Neural cell (in vitro differentiated cells): ENCODE measurements around the gene NFX1. TPM values are rescaled to one million over a fixed set of nuclear protein-coding genes. Genes with fewer than 3 reads are reported as not detected.

ENCODE experiments used
- H2AFZ ChIP-seq: fragments of 200-600, 300-800 bp; sonication (generic), shearing (Covaris generic); 2 replicates; pipeline ENCODE4 v1.6.0; 2014; ENCODE audit warnings: low read depth, mild to moderate bottlenecking, antibody characterized with exemption, low read length, moderate library complexity
- H3F3A ChIP-seq: fragments of 200-600 bp; shearing (Covaris generic); 2 replicates; pipeline ENCODE4 v1.6.1; 2016; ENCODE audit warnings: mild to moderate bottlenecking, moderate library complexity, mixed read lengths, antibody characterized with exemption, low read length; ENCODE audit not compliant: insufficient read depth, poor library complexity, severe bottlenecking
- H3K27ac ChIP-seq: fragments of 200-600, 300-800 bp; sonication (generic), shearing (Covaris generic); 2 replicates; pipeline ENCODE4 v1.5.1; 2014; ENCODE audit warnings: mild to moderate bottlenecking, low read length, moderate library complexity
- H3K27me3 ChIP-seq: fragments of 300-800, 200-600 bp; sonication (generic), shearing (Covaris generic); 2 replicates; pipeline ENCODE4 v1.6.0; 2014; ENCODE audit warnings: mild to moderate bottlenecking, low read depth, low read length, moderate library complexity; ENCODE audit not compliant: insufficient read depth
- H3K36me3 ChIP-seq: fragments of 300-800, 200-600 bp; sonication (generic), shearing (Covaris generic); 2 replicates; pipeline ENCODE4 v1.5.1; 2014; ENCODE audit warnings: mild to moderate bottlenecking, antibody characterized with exemption, low read length, moderate library complexity; ENCODE audit not compliant: insufficient read depth
- H3K4me2 ChIP-seq: fragments of 300-800, 200-600 bp; sonication (generic), shearing (Covaris generic); 2 replicates; pipeline ENCODE4 v1.6.0; 2014; ENCODE audit warnings: mild to moderate bottlenecking, low read length
- H3K4me3 ChIP-seq: fragments of 300-800, 200-600 bp; sonication (generic), shearing (Covaris generic); 2 replicates; pipeline ENCODE4 v1.5.1; 2014; ENCODE audit warnings: mild to moderate bottlenecking, low read length, moderate library complexity
- H3K79me2 ChIP-seq: fragments of 200-600 bp; shearing (Covaris generic); replicated peaks from 2 replicates; pipeline ENCODE4 v1.6.0; 2014; ENCODE audit warnings: mild to moderate bottlenecking, low read length, moderate library complexity; ENCODE audit not compliant: insufficient read depth
- H3K9ac ChIP-seq: fragments of 300-800, 200-600 bp; sonication (generic), shearing (Covaris generic); 2 replicates; pipeline ENCODE4 v1.6.1; 2016; ENCODE audit warnings: mild to moderate bottlenecking, low read length, mixed read lengths
- H3K9me2 ChIP-seq: fragments of 200-600 bp; shearing (Covaris generic); 2 replicates; pipeline ENCODE4 v1.6.1; 2016; ENCODE audit warnings: mild to moderate bottlenecking, low read length, mixed read lengths; ENCODE audit not compliant: insufficient read depth
- H3K9me3 ChIP-seq: fragments of 200-600, 300-800 bp; sonication (generic), shearing (Covaris generic); 2 replicates; pipeline ENCODE4 v1.6.1; 2016; ENCODE audit warnings: mild to moderate bottlenecking, mixed run types, low read length, moderate library complexity, mixed read lengths
- H4K20me1 ChIP-seq: fragments of 200-600 bp; shearing (Covaris generic); 2 replicates; pipeline ENCODE4 v1.6.1; 2016; ENCODE audit warnings: mild to moderate bottlenecking, mixed run types; ENCODE audit not compliant: insufficient read depth
- EP300 ChIP-seq: fragments of 450-650 bp; conservative IDR thresholded peaks from 2 replicates; pipeline ENCODE4 v1.6.1; 2014; ENCODE audit warnings: antibody characterized with exemption, mild to moderate bottlenecking, moderate library complexity; ENCODE audit not compliant: poor library complexity, severe bottlenecking
- EZH2 ChIP-seq: fragments of 200-600, 300-800 bp; shearing (Covaris generic), sonication (generic); IDR thresholded peaks from 2 replicates; pipeline ENCODE4 v1.6.1; 2014; ENCODE audit warnings: antibody characterized with exemption, low read length, borderline replicate concordance, mild to moderate bottlenecking; ENCODE audit not compliant: insufficient read depth, poor library complexity, severe bottlenecking
- MXI1 ChIP-seq: fragments of 450-650 bp; conservative IDR thresholded peaks from 2 replicates; pipeline ENCODE4 v1.6.1; 2014; ENCODE audit warnings: antibody characterized with exemption, mild to moderate bottlenecking; ENCODE audit not compliant: poor library complexity, severe bottlenecking
- POLR2AphosphoS5 ChIP-seq: IDR thresholded peaks from 2 replicates; pipeline ENCODE4 v1.6.1; 2012
- RAD21 ChIP-seq: fragments of 450-650 bp; conservative IDR thresholded peaks from 2 replicates; pipeline ENCODE4 v1.6.1; 2014; ENCODE audit warnings: antibody characterized with exemption, mild to moderate bottlenecking, moderate library complexity
- SMC3 ChIP-seq: fragments of 450-650 bp; conservative IDR thresholded peaks from 2 replicates; pipeline ENCODE4 v1.6.1; 2014; ENCODE audit warnings: antibody characterized with exemption, mild to moderate bottlenecking, moderate library complexity; ENCODE audit not compliant: poor library complexity
- TAF1 ChIP-seq: IDR thresholded peaks from 2 replicates; pipeline ENCODE4 v1.6.1; 2012; ENCODE audit warnings: low read depth
- polyA plus RNA-seq: library from polyadenylated mRNA; depleted of rRNA; stranded (reverse); fragments of >200 nt; gene quantifications from 2 replicates; pipeline ENCODE4 v1.2.3, GENCODE V29; 2014
- TF ChIP-seq, protein P1 (sequence below): fragments of 450-650 bp; IDR thresholded peaks from 2 replicates; pipeline ENCODE4 v1.5.1; 2014; ENCODE audit warnings: antibody characterized with exemption, mild to moderate bottlenecking, moderate library complexity; ENCODE audit not compliant: poor library complexity, severe bottlenecking
- TF ChIP-seq, protein P2 (sequence below): IDR thresholded peaks from 2 replicates; pipeline ENCODE4 v1.6.1; 2012; ENCODE audit warnings: borderline replicate concordance

The NFX1 gene
- polyA plus RNA-seq, 1 donor from 2014 or later, result 14.7 TPM

DNA sequence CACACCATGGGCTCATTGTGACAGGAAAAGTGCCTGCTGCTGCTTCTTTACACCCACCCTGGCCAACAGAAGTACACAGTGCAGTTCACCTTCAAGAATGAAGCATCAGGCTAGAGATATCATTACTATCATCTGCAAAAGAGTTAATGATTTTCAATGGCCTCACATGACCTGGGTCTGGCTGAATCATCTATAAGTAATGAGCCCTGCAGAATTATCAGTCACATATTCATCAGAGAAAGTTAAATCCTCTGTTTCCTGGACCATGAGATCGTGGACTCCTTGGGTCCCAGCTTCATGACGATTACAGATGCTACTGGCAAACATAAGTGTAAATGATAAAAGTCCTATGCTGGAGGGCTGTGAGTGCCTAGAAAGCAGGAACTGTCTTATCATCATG, 34.1 kb upstream of the NFX1 start:
- Histone ChIP-seq H3K9ac (no peak overlapping the region), H3F3A (no peaks in the 10 kb centered on the region), H3K27ac (no peak overlapping the region), H4K20me1 (no peaks in the 10 kb centered on the region), H3K4me2 (no peak overlapping the region), H3K36me3 (peaks cover 16% of the 10 kb centered on the region), H3K27me3 (no peaks in the 10 kb centered on the region), H3K9me3 (no peaks in the 10 kb centered on the region), H3K79me2 (no peaks in the 10 kb centered on the region), H2AFZ (no peak overlapping the region), H3K9me2 (no peaks in the 10 kb centered on the region), H3K4me3 (no peak overlapping the region)
- TF ChIP-seq, protein P1, sequence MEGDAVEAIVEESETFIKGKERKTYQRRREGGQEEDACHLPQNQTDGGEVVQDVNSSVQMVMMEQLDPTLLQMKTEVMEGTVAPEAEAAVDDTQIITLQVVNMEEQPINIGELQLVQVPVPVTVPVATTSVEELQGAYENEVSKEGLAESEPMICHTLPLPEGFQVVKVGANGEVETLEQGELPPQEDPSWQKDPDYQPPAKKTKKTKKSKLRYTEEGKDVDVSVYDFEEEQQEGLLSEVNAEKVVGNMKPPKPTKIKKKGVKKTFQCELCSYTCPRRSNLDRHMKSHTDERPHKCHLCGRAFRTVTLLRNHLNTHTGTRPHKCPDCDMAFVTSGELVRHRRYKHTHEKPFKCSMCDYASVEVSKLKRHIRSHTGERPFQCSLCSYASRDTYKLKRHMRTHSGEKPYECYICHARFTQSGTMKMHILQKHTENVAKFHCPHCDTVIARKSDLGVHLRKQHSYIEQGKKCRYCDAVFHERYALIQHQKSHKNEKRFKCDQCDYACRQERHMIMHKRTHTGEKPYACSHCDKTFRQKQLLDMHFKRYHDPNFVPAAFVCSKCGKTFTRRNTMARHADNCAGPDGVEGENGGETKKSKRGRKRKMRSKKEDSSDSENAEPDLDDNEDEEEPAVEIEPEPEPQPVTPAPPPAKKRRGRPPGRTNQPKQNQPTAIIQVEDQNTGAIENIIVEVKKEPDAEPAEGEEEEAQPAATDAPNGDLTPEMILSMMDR, result no peak
- no peak for TF ChIP-seq EZH2
- no peak for TF ChIP-seq RAD21
- no peak for TF ChIP-seq SMC3
- no peak for TF ChIP-seq EP300
- no peak for TF ChIP-seq TAF1
- TF ChIP-seq, protein P2, sequence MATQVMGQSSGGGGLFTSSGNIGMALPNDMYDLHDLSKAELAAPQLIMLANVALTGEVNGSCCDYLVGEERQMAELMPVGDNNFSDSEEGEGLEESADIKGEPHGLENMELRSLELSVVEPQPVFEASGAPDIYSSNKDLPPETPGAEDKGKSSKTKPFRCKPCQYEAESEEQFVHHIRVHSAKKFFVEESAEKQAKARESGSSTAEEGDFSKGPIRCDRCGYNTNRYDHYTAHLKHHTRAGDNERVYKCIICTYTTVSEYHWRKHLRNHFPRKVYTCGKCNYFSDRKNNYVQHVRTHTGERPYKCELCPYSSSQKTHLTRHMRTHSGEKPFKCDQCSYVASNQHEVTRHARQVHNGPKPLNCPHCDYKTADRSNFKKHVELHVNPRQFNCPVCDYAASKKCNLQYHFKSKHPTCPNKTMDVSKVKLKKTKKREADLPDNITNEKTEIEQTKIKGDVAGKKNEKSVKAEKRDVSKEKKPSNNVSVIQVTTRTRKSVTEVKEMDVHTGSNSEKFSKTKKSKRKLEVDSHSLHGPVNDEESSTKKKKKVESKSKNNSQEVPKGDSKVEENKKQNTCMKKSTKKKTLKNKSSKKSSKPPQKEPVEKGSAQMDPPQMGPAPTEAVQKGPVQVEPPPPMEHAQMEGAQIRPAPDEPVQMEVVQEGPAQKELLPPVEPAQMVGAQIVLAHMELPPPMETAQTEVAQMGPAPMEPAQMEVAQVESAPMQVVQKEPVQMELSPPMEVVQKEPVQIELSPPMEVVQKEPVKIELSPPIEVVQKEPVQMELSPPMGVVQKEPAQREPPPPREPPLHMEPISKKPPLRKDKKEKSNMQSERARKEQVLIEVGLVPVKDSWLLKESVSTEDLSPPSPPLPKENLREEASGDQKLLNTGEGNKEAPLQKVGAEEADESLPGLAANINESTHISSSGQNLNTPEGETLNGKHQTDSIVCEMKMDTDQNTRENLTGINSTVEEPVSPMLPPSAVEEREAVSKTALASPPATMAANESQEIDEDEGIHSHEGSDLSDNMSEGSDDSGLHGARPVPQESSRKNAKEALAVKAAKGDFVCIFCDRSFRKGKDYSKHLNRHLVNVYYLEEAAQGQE, result no peak

DNA sequence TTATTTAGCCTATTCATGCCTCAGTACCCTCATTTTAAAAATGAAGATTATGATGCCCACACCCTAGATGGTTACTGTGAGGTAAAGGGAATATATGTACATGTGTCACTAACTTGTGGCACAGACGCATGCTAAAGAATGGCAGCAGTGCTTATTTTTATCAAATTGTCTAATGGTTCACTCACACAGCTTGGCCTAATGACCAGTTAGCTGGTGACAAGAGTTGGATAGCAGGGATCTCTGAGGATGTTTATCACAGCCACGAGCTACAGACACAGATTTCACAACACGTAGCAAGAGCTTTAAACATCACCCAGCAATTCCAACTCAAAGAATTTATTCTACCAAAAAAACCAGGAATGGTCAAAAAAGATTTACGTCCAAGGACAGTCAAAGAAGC, 33.0 kb upstream of the NFX1 start:
- no peaks in the 10 kb centered on the region for H3K27me3 ChIP-seq
- no peaks in the 10 kb centered on the region for H3F3A ChIP-seq
- peaks cover 18% of the 10 kb centered on the region for H3K36me3 ChIP-seq
- H2AFZ ChIP-seq, result no peak overlapping the region
- H3K27ac ChIP-seq, result no peak overlapping the region
- TF ChIP-seq SMC3, result no peak
- TF ChIP-seq RAD21, result no peak
- TF ChIP-seq EZH2, result no peak
- no peak for TF ChIP-seq POLR2AphosphoS5
- no peak for TF ChIP-seq EP300
- TF ChIP-seq TAF1, result no peak
- TF ChIP-seq, protein P1, result no peak
- TF ChIP-seq MXI1, result no peak
- TF ChIP-seq, protein P2, result no peak
- no peaks in the 10 kb centered on the region for H4K20me1 ChIP-seq
- H3K9ac ChIP-seq, result no peak overlapping the region
- no peak overlapping the region for H3K4me3 ChIP-seq
- H3K79me2 ChIP-seq, result no peaks in the 10 kb centered on the region
- no peak overlapping the region for H3K4me2 ChIP-seq
- H3K9me3 ChIP-seq, result no peaks in the 10 kb centered on the region
- H3K9me2 ChIP-seq, result no peaks in the 10 kb centered on the region
